WTC11 (cell line): Measurements from ENCODE around the gene CNOT6L. TPM values are rescaled to one million over a fixed set of nuclear protein-coding genes. Genes with fewer than 3 reads are reported as not detected.

Source experiments
- ATAC-seq: fragments of 200-7000 bp; cut with Tn5 transposase; 2 replicates; pipeline ENCODE4 v1.10.0; 2021; ENCODE audit warnings: mild to moderate bottlenecking, moderate library complexity
- CTCF ChIA-PET: fragments of 300-600 bp; sonication (Branson Sonifier 250); formaldehyde crosslinking; loops from one replicate; lab custom pipeline; 2021; ENCODE audit warnings: antibody characterized with exemption; lab: Charles Lee
- POLR2A ChIA-PET: fragments of 350-600 bp; sonication (Branson Sonifier 250); formaldehyde crosslinking; loops from one replicate; lab custom pipeline; 2021; ENCODE audit warnings: antibody characterized with exemption; lab: Charles Lee
- DNase-seq: peaks from one replicate; pipeline ENCODE4 v3.0.0; 2021; ENCODE audit warnings: low spot score
- H3K27ac Mint-ChIP-seq: 2 replicates; pipeline ENCODE4 v1.8.0; 2021; ENCODE audit warnings: mixed read lengths
- H3K27me3 Mint-ChIP-seq: 2 replicates; pipeline ENCODE4 v1.8.0; 2021; ENCODE audit warnings: low read depth, mild to moderate bottlenecking, moderate library complexity, mixed read lengths
- H3K36me3 Mint-ChIP-seq: 2 replicates; pipeline ENCODE4 v1.8.0; 2021; ENCODE audit warnings: mixed read lengths
- H3K4me1 Mint-ChIP-seq: 2 replicates; pipeline ENCODE4 v1.8.0; 2022; ENCODE audit warnings: mixed read lengths
- H3K4me3 Mint-ChIP-seq: 2 replicates; pipeline ENCODE4 v1.8.0; 2021; ENCODE audit warnings: mild to moderate bottlenecking, moderate library complexity, mixed read lengths
- H3K9me3 Mint-ChIP-seq: 2 replicates; pipeline ENCODE4 v1.8.0; 2021; ENCODE audit warnings: mixed read lengths
- EMX1 ChIP-seq: fragments of 250-450 bp; sonication (Bioruptor Pico); IDR thresholded peaks from 2 replicates; pipeline ENCODE4 v1.8.0; 2021; ENCODE audit warnings: mild to moderate bottlenecking
- ESRRA ChIP-seq: sonication (generic); formaldehyde crosslinking; IDR thresholded peaks from 2 replicates; pipeline ENCODE4 v1.8.1; 2022; ENCODE audit warnings: mild to moderate bottlenecking, missing genetic modification reagents, borderline replicate concordance
- FOXK1 ChIP-seq: sonication (generic); formaldehyde crosslinking; IDR thresholded peaks from 2 replicates; pipeline ENCODE4 v1.8.0; 2022; ENCODE audit warnings: mild to moderate bottlenecking, moderate library complexity, missing genetic modification reagents
- GABPB1 ChIP-seq: sonication (generic); formaldehyde crosslinking; IDR thresholded peaks from 2 replicates; pipeline ENCODE4 v1.8.1; 2023; ENCODE audit warnings: mild to moderate bottlenecking, missing genetic modification reagents
- HMGA2 ChIP-seq: fragments of 250-450 bp; sonication (Bioruptor Pico); IDR thresholded peaks from 2 replicates; pipeline ENCODE4 v1.4.0; 2021; ENCODE audit warnings: mild to moderate bottlenecking, moderate library complexity
- JUN ChIP-seq: sonication (generic); formaldehyde crosslinking; IDR thresholded peaks from 2 replicates; pipeline ENCODE4 v1.8.0; 2023; ENCODE audit warnings: mild to moderate bottlenecking, missing genetic modification reagents
- TCF7 ChIP-seq: sonication (generic); formaldehyde crosslinking; IDR thresholded peaks from 2 replicates; pipeline ENCODE4 v1.8.0; 2022; ENCODE audit warnings: mild to moderate bottlenecking, low read depth, missing genetic modification reagents, moderate library complexity
- ZBTB21 ChIP-seq: sonication (generic); formaldehyde crosslinking; IDR thresholded peaks from 2 replicates; pipeline ENCODE4 v1.8.1; 2023; ENCODE audit warnings: mild to moderate bottlenecking, missing genetic modification reagents, borderline replicate concordance
- ZNF232 ChIP-seq: sonication (generic); formaldehyde crosslinking; IDR thresholded peaks from 2 replicates; pipeline ENCODE4 v1.8.0; 2022; ENCODE audit warnings: mild to moderate bottlenecking, missing genetic modification reagents
- ZNF263 ChIP-seq: sonication (generic); formaldehyde crosslinking; IDR thresholded peaks from 2 replicates; pipeline ENCODE4 v1.8.1; 2022; ENCODE audit warnings: low read depth, mild to moderate bottlenecking, moderate library complexity, missing genetic modification reagents
- total RNA-seq: library from RNA; stranded (reverse); gene quantifications from 3 replicates; pipeline ENCODE4 v1.2.3, GENCODE V29; 2021
- TF ChIP-seq, protein P1 (sequence below): sonication (generic); formaldehyde crosslinking; IDR thresholded peaks from 2 replicates; pipeline ENCODE4 v1.8.1; 2023; ENCODE audit warnings: mild to moderate bottlenecking, missing genetic modification reagents, moderate library complexity
- TF ChIP-seq, protein P2 (sequence below): sonication (generic); formaldehyde crosslinking; IDR thresholded peaks from 2 replicates; pipeline ENCODE4 v1.8.1; 2022; ENCODE audit warnings: low read depth, mild to moderate bottlenecking, moderate library complexity, missing genetic modification reagents, borderline replicate concordance
- TF ChIP-seq, protein P3 (sequence below): sonication (generic); formaldehyde crosslinking; IDR thresholded peaks from 2 replicates; pipeline ENCODE4 v1.8.0; 2022; ENCODE audit warnings: mild to moderate bottlenecking, missing genetic modification reagents
- TF ChIP-seq, protein P4 (sequence below): sonication (generic); formaldehyde crosslinking; IDR thresholded peaks from 2 replicates; pipeline ENCODE4 v1.8.1; 2022; ENCODE audit warnings: mild to moderate bottlenecking, missing genetic modification reagents, moderate library complexity, borderline replicate concordance
- TF ChIP-seq, protein P5 (sequence below): sonication (generic); formaldehyde crosslinking; IDR thresholded peaks from 2 replicates; pipeline ENCODE4 v1.8.1; 2022; ENCODE audit warnings: missing genetic modification reagents, borderline replicate concordance
- TF ChIP-seq, protein P6 (sequence below): fragments of 250-450 bp; sonication (Bioruptor Pico); IDR thresholded peaks from 2 replicates; pipeline ENCODE4 v2.1.2; 2022; ENCODE audit warnings: mild to moderate bottlenecking, moderate library complexity
- TF ChIP-seq, protein P7 (sequence below): fragments of 250-450 bp; sonication (Bioruptor Pico); IDR thresholded peaks from 2 replicates; pipeline ENCODE4 v1.8.0; 2021; ENCODE audit warnings: mild to moderate bottlenecking
- TF ChIP-seq, protein P8 (sequence below): sonication (generic); formaldehyde crosslinking; IDR thresholded peaks from 2 replicates; pipeline ENCODE4 v1.8.1; 2023; ENCODE audit warnings: mild to moderate bottlenecking, missing genetic modification reagents, borderline replicate concordance
- TF ChIP-seq, protein P9 (sequence below): fragments of 250-450 bp; sonication (Bioruptor Pico); IDR thresholded peaks from 2 replicates; pipeline ENCODE4 v1.9.0; 2021; ENCODE audit warnings: moderate library complexity, mild to moderate bottlenecking, inconsistent platforms, borderline replicate concordance

The CNOT6L gene
- total RNA-seq, 1 experiment from 2014 or later, result 21.6 TPM

DNA sequence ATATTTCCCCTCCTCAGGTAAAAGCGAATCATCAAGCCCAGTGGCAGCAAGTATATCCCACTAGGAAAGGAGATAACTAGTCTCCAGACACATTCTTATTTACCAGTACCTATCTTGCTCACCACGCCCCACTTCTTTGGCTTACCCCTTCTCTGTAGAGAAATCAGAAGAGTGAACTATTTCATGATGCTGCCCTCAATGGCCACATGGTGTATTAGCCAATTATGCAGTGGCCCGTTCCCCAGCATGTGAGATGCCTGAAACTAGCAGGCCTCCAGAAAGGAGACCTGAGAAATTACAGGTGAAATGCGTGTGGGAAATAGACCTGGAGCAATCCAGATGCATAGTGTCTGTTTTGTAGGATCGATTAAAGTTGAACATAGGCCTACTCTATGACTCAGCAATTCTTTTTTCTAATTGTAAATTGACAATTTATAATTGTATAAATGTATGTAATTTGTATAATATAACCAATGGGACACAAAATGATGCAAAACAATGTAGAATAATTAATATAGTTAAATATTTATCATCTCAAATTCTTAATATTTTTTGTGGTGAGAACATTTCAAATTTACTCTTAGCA lies 126.2 kb downstream of the CNOT6L start (continued):
- TF ChIP-seq, protein P1, sequence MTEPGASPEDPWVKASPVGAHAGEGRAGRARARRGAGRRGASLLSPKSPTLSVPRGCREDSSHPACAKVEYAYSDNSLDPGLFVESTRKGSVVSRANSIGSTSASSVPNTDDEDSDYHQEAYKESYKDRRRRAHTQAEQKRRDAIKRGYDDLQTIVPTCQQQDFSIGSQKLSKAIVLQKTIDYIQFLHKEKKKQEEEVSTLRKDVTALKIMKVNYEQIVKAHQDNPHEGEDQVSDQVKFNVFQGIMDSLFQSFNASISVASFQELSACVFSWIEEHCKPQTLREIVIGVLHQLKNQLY (CRISPR knock-in tag), result no peak
- TF ChIP-seq ESRRA (CRISPR knock-in tag) (no peak), ZNF263 (no peak), EMX1 (CRISPR knock-in tag) (no peak)

DNA sequence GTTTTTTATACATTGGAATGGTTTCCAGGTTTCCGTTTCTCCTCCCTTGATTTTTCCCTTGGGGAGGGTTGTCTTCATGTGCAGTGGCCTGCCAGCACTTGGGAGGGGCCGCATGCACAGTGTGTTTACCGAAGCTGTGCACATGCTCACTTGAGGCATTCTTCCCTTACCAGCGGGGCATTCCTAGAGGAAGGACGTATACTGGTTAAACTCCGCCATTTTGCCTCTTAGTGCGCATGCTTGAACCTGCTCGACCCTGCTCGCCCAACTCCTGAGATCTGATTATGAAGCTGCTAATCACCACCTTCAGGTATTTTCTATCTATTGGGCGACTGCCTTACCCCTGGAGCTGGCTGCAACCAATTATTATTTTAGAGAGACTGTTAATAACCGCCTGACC lies 137.4 kb downstream of the CNOT6L start:
- no peak overlapping the region for H3K27ac Mint-ChIP-seq
- no peaks in the 10 kb centered on the region for H3K9me3 Mint-ChIP-seq
- ChIA-PET CTCF (no interaction called here), POLR2A (no interaction called here)
- DNase-seq, result no peak
- H3K36me3 Mint-ChIP-seq, result no peaks in the 10 kb centered on the region
- H3K4me3 Mint-ChIP-seq, result no peak overlapping the region
- H3K4me1 Mint-ChIP-seq, result peaks cover 3% of the 10 kb centered on the region; the same call in 1 of the 2 replicates
- ATAC-seq, result no peak
- H3K27me3 Mint-ChIP-seq, result no peaks in the 10 kb centered on the region
- TF ChIP-seq FOXK1, result no peak
- TF ChIP-seq, protein P2, sequence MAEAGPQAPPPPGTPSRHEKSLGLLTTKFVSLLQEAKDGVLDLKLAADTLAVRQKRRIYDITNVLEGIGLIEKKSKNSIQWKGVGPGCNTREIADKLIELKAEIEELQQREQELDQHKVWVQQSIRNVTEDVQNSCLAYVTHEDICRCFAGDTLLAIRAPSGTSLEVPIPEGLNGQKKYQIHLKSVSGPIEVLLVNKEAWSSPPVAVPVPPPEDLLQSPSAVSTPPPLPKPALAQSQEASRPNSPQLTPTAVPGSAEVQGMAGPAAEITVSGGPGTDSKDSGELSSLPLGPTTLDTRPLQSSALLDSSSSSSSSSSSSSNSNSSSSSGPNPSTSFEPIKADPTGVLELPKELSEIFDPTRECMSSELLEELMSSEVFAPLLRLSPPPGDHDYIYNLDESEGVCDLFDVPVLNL, result no peak
- TF ChIP-seq, protein P3, sequence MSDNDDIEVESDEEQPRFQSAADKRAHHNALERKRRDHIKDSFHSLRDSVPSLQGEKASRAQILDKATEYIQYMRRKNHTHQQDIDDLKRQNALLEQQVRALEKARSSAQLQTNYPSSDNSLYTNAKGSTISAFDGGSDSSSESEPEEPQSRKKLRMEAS (CRISPR knock-in tag), result no peak
- TF ChIP-seq JUN (CRISPR knock-in tag), result no peak
- TF ChIP-seq, protein P4, sequence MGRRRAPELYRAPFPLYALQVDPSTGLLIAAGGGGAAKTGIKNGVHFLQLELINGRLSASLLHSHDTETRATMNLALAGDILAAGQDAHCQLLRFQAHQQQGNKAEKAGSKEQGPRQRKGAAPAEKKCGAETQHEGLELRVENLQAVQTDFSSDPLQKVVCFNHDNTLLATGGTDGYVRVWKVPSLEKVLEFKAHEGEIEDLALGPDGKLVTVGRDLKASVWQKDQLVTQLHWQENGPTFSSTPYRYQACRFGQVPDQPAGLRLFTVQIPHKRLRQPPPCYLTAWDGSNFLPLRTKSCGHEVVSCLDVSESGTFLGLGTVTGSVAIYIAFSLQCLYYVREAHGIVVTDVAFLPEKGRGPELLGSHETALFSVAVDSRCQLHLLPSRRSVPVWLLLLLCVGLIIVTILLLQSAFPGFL (CRISPR knock-in tag), result no peak
- TF ChIP-seq, protein P5, sequence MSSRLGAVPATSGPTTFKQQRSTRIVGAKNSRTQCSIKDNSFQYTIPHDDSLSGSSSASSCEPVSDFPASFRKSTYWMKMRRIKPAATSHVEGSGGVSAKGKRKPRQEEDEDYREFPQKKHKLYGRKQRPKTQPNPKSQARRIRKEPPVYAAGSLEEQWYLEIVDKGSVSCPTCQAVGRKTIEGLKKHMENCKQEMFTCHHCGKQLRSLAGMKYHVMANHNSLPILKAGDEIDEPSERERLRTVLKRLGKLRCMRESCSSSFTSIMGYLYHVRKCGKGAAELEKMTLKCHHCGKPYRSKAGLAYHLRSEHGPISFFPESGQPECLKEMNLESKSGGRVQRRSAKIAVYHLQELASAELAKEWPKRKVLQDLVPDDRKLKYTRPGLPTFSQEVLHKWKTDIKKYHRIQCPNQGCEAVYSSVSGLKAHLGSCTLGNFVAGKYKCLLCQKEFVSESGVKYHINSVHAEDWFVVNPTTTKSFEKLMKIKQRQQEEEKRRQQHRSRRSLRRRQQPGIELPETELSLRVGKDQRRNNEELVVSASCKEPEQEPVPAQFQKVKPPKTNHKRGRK (CRISPR knock-in tag), result no peak
- TF ChIP-seq ZNF263, result no peak
- TF ChIP-seq GABPB1 (CRISPR knock-in tag), result no peak
- TF ChIP-seq ZBTB21 (CRISPR knock-in tag), result no peak
- no peak for TF ChIP-seq HMGA2
- TF ChIP-seq, protein P6, sequence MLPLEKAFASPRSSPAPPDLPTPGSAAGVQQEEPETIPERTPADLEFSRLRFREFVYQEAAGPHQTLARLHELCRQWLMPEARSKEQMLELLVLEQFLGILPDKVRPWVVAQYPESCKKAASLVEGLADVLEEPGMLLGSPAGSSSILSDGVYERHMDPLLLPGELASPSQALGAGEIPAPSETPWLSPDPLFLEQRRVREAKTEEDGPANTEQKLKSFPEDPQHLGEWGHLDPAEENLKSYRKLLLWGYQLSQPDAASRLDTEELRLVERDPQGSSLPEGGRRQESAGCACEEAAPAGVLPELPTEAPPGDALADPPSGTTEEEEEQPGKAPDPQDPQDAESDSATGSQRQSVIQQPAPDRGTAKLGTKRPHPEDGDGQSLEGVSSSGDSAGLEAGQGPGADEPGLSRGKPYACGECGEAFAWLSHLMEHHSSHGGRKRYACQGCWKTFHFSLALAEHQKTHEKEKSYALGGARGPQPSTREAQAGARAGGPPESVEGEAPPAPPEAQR (CRISPR knock-in tag), result no peak
- no peak for TF ChIP-seq ZNF232 (CRISPR knock-in tag)
- TF ChIP-seq TCF7, result no peak
- TF ChIP-seq, protein P7, sequence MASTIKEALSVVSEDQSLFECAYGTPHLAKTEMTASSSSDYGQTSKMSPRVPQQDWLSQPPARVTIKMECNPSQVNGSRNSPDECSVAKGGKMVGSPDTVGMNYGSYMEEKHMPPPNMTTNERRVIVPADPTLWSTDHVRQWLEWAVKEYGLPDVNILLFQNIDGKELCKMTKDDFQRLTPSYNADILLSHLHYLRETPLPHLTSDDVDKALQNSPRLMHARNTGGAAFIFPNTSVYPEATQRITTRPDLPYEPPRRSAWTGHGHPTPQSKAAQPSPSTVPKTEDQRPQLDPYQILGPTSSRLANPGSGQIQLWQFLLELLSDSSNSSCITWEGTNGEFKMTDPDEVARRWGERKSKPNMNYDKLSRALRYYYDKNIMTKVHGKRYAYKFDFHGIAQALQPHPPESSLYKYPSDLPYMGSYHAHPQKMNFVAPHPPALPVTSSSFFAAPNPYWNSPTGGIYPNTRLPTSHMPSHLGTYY (CRISPR knock-in tag), result no peak
- TF ChIP-seq, protein P8, sequence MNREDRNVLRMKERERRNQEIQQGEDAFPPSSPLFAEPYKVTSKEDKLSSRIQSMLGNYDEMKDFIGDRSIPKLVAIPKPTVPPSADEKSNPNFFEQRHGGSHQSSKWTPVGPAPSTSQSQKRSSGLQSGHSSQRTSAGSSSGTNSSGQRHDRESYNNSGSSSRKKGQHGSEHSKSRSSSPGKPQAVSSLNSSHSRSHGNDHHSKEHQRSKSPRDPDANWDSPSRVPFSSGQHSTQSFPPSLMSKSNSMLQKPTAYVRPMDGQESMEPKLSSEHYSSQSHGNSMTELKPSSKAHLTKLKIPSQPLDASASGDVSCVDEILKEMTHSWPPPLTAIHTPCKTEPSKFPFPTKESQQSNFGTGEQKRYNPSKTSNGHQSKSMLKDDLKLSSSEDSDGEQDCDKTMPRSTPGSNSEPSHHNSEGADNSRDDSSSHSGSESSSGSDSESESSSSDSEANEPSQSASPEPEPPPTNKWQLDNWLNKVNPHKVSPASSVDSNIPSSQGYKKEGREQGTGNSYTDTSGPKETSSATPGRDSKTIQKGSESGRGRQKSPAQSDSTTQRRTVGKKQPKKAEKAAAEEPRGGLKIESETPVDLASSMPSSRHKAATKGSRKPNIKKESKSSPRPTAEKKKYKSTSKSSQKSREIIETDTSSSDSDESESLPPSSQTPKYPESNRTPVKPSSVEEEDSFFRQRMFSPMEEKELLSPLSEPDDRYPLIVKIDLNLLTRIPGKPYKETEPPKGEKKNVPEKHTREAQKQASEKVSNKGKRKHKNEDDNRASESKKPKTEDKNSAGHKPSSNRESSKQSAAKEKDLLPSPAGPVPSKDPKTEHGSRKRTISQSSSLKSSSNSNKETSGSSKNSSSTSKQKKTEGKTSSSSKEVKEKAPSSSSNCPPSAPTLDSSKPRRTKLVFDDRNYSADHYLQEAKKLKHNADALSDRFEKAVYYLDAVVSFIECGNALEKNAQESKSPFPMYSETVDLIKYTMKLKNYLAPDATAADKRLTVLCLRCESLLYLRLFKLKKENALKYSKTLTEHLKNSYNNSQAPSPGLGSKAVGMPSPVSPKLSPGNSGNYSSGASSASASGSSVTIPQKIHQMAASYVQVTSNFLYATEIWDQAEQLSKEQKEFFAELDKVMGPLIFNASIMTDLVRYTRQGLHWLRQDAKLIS (CRISPR knock-in tag), result no peak
- TF ChIP-seq, protein P9, sequence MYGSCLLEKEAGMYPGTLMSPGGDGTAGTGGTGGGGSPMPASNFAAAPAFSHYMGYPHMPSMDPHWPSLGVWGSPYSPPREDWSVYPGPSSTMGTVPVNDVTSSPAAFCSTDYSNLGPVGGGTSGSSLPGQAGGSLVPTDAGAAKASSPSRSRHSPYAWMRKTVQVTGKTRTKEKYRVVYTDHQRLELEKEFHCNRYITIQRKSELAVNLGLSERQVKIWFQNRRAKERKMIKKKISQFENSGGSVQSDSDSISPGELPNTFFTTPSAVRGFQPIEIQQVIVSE (CRISPR knock-in tag), result no peak
